GM13976 (cell line): Measurements from ENCODE around the gene ANKRD7.

Experiments used
- DNase-seq: peaks from one replicate; pipeline ENCODE4 v3.0.0; 2012; ENCODE audit warnings: low spot score
- CTCF ChIP-seq: IDR thresholded peaks from 2 replicates; pipeline ENCODE4 v1.5.1; 2012; ENCODE audit warnings: borderline replicate concordance, mild to moderate bottlenecking; ENCODE audit not compliant: insufficient read depth; ENCODE audit errors: extremely low read depth, missing control alignments, control extremely low read depth
- in situ Hi-C: fragments of 300-500 bp; cut with MboI; formaldehyde crosslinking; loops from one replicate; pipeline ENCODE4 v1.12.0; 2022; ENCODE audit warnings: low sequenced_read_pairs, mixed read lengths, inconsistent platforms; ENCODE audit not compliant: unreplicated experiment

ANKRD7 gene

GRCh38 chr7:118250860-118251494, 26.5 kb downstream of the ANKRD7 start:
- DNase-seq, result no peak
- in situ Hi-C loops, result loop anchor here (25.0 kb wide), 1 partner anchor 336 kb away; no protein-coding TSS in a partner anchor
- TF ChIP-seq CTCF, result no peak

GRCh38 chr7:118252087-118252486, 27.6 kb downstream of the ANKRD7 start:
- no peak for TF ChIP-seq CTCF
- DNase-seq, result no peak
- in situ Hi-C loops, result loop anchor here (25.0 kb wide), 1 partner anchor 335 kb away; no protein-coding TSS in a partner anchor

GRCh38 chr7:118259115-118259514, 34.6 kb downstream of the ANKRD7 start:
- DNase-seq, result no peak

GRCh38 chr7:118264836-118265235, 40.3 kb downstream of the ANKRD7 start:
- in situ Hi-C loops, result loop anchor here (25.0 kb wide), 1 partner anchor 322 kb away; no protein-coding TSS in a partner anchor
- TF ChIP-seq CTCF, result no peak

More at GRCh38 chr7:118259115-118259514, 34.6 kb downstream of the ANKRD7 start:
- no peak for TF ChIP-seq CTCF
- in situ Hi-C loops, result loop anchor here (25.0 kb wide), 1 partner anchor 328 kb away; no protein-coding TSS in a partner anchor

GRCh38 chr7:118280319-118281012, 56.0 kb downstream of the ANKRD7 start:
- no peak for TF ChIP-seq CTCF
- in situ Hi-C loops, result no loop called here

More at GRCh38 chr7:118264836-118265235, 40.3 kb downstream of the ANKRD7 start:
- DNase-seq, result no peak

GRCh38 chr7:118281196-118281595, 56.7 kb downstream of the ANKRD7 start:
- DNase-seq, result no peak
- in situ Hi-C loops, result no loop called here
- no peak for TF ChIP-seq CTCF

More at GRCh38 chr7:118280319-118281012, 56.0 kb downstream of the ANKRD7 start:
- DNase-seq, result no peak
